Measurements from ENCODE around the gene MED13L. TPM values are rescaled to one million over a fixed set of nuclear protein-coding genes. Genes with fewer than 3 reads are reported as not detected.
"Not testable (repeated sequence)": the region's sequence is repeated elsewhere in the genome, so short reads cannot be mapped to it uniquely, and the experiment has no call there.

Gene MED13L
- polyA plus RNA-seq, 1 donor (not counting 4 experiments of a cell fraction or from before 2014, with no cell fraction given) = 31.7 TPM

- H3K4me2 ChIP-seq (ENCODE audit: control insufficient read depth, extremely low read depth, insufficient read depth, low read depth, low read length) = no peak overlapping the region
- no peak for TF ChIP-seq EZH2 (IDR thresholded peaks at IDR 0.05; ENCODE audit: low read length)
- H4K20me1 ChIP-seq (ENCODE audit: control insufficient read depth, extremely low read depth, insufficient read depth, low read length) = peaks cover 11% of the 10 kb centered on the region
- no peaks in the 10 kb centered on the region for H3K36me3 ChIP-seq (ENCODE audit: control insufficient read depth in 2 of 2, extremely low read depth in 1 of 2, insufficient read depth in 2 of 2, low read length in 2 of 2)
- no peaks in the 10 kb centered on the region for H3K9me3 ChIP-seq (ENCODE audit: control insufficient read depth, low read depth, low read length)
- H3K4me1 ChIP-seq (ENCODE audit: control insufficient read depth, extremely low read depth, insufficient read depth, low read length) = no peaks in the 10 kb centered on the region
- no peak overlapping the region for H3K27ac ChIP-seq (ENCODE audit: control insufficient read depth, insufficient read depth, low read length)
- DNase-seq (ENCODE audit: low read depth, low spot score) = no peak
- no peak overlapping the region for H2AFZ ChIP-seq (ENCODE audit: control insufficient read depth, low read length)
- H3K4me3 ChIP-seq (ENCODE audit: control insufficient read depth in 2 of 3, extremely low read depth in 1 of 3, insufficient read depth in 2 of 3, low read depth in 1 of 3, low read length in 3 of 3) = no peak overlapping the region
- no peaks in the 10 kb centered on the region for H3K27me3 ChIP-seq (ENCODE audit: control insufficient read depth, extremely low read depth, insufficient read depth, low read length)
- no peak overlapping the region for H3K9ac ChIP-seq (ENCODE audit: control insufficient read depth, extremely low read depth, insufficient read depth, low read length)
- H3K9me1 ChIP-seq (ENCODE audit: control insufficient read depth, extremely low read depth, insufficient read depth, low read length) = peaks cover 3% of the 10 kb centered on the region
- H3K79me2 ChIP-seq (ENCODE audit: control insufficient read depth, insufficient read depth, low read length) = peaks cover 98% of the 10 kb centered on the region
- FAIRE-seq = no peak
- dilution Hi-C loops (cut with MboI; ENCODE audit: extremely low pct_ligation_motif_present, low sequenced_read_pairs) = no loop called here
Measured at GRCh38 chr12:116244001-116244400, 33.5 kb downstream of the MED13L start.

- Histone ChIP-seq H2AFZ (ENCODE audit: control insufficient read depth, low read length) (no peak overlapping the region), H3K4me2 (ENCODE audit: control insufficient read depth, extremely low read depth, insufficient read depth, low read depth, low read length) (no peak overlapping the region), H3K79me2 (ENCODE audit: control insufficient read depth, insufficient read depth, low read length) (peaks cover 98% of the 10 kb centered on the region), H3K36me3 (ENCODE audit: control insufficient read depth in 2 of 2, extremely low read depth in 1 of 2, insufficient read depth in 2 of 2, low read length in 2 of 2) (no peaks in the 10 kb centered on the region), H3K9me3 (ENCODE audit: control insufficient read depth, low read depth, low read length) (no peaks in the 10 kb centered on the region), H3K9ac (ENCODE audit: control insufficient read depth, extremely low read depth, insufficient read depth, low read length) (no peak overlapping the region), H4K20me1 (ENCODE audit: control insufficient read depth, extremely low read depth, insufficient read depth, low read length) (peaks cover 11% of the 10 kb centered on the region), H3K4me1 (ENCODE audit: control insufficient read depth, extremely low read depth, insufficient read depth, low read length) (no peaks in the 10 kb centered on the region), H3K4me3 (ENCODE audit: control insufficient read depth in 2 of 3, extremely low read depth in 1 of 3, insufficient read depth in 2 of 3, low read depth in 1 of 3, low read length in 3 of 3) (no peak overlapping the region), H3K27ac (ENCODE audit: control insufficient read depth, insufficient read depth, low read length) (no peak overlapping the region), H3K27me3 (ENCODE audit: control insufficient read depth, extremely low read depth, insufficient read depth, low read length) (no peaks in the 10 kb centered on the region), H3K9me1 (ENCODE audit: control insufficient read depth, extremely low read depth, insufficient read depth, low read length) (peaks cover 3% of the 10 kb centered on the region)
- no peak for FAIRE-seq
- DNase-seq (ENCODE audit: low read depth, low spot score) = no peak
- dilution Hi-C loops (cut with MboI; ENCODE audit: extremely low pct_ligation_motif_present, low sequenced_read_pairs) = no loop called here
- TF ChIP-seq EZH2 (IDR thresholded peaks at IDR 0.05; ENCODE audit: low read length) (no peak), CTCF (optimal IDR thresholded peaks at IDR 0.05 in 1 of 3, IDR thresholded peaks at IDR 0.05 in 1 of 3, conservative IDR thresholded peaks at IDR 0.05 in 1 of 3; ENCODE audit: extremely low read depth in 1 of 3, insufficient read depth in 2 of 3, low read length in 3 of 3) (no peak)
Measured at GRCh38 chr12:116242740-116243139, 34.8 kb downstream of the MED13L start.

GRCh38 chr12:116241157-116241759 lies 36.2 kb downstream of the MED13L start:
- Histone ChIP-seq H3K79me2 (ENCODE audit: control insufficient read depth, insufficient read depth, low read length) (peaks cover 96% of the 10 kb centered on the region), H3K27ac (ENCODE audit: control insufficient read depth, insufficient read depth, low read length) (no peak overlapping the region), H4K20me1 (ENCODE audit: control insufficient read depth, extremely low read depth, insufficient read depth, low read length) (peaks cover 6% of the 10 kb centered on the region), H3K9me1 (ENCODE audit: control insufficient read depth, extremely low read depth, insufficient read depth, low read length) (peaks cover 3% of the 10 kb centered on the region), H3K9me3 (ENCODE audit: control insufficient read depth, low read depth, low read length) (no peaks in the 10 kb centered on the region), H3K4me2 (ENCODE audit: control insufficient read depth, extremely low read depth, insufficient read depth, low read depth, low read length) (peak overlapping the region; percentile 31), H3K4me1 (ENCODE audit: control insufficient read depth, extremely low read depth, insufficient read depth, low read length) (peaks cover 1% of the 10 kb centered on the region), H3K9ac (ENCODE audit: control insufficient read depth, extremely low read depth, insufficient read depth, low read length) (no peak overlapping the region), H3K27me3 (ENCODE audit: control insufficient read depth, extremely low read depth, insufficient read depth, low read length) (no peaks in the 10 kb centered on the region), H2AFZ (ENCODE audit: control insufficient read depth, low read length) (no peak overlapping the region), H3K36me3 (ENCODE audit: control insufficient read depth in 2 of 2, extremely low read depth in 1 of 2, insufficient read depth in 2 of 2, low read length in 2 of 2) (no peaks in the 10 kb centered on the region), H3K4me3 (ENCODE audit: control insufficient read depth in 2 of 3, extremely low read depth in 1 of 3, insufficient read depth in 2 of 3, low read depth in 1 of 3, low read length in 3 of 3) (no peak overlapping the region)
- FAIRE-seq (peak; percentile 43), DNase-seq (ENCODE audit: low read depth, low spot score) (no peak)
- dilution Hi-C loops (cut with MboI; ENCODE audit: extremely low pct_ligation_motif_present, low sequenced_read_pairs) = no loop called here
- no peak for TF ChIP-seq EZH2 (IDR thresholded peaks at IDR 0.05; ENCODE audit: low read length)
- no peak for TF ChIP-seq CTCF (optimal IDR thresholded peaks at IDR 0.05 in 1 of 3, IDR thresholded peaks at IDR 0.05 in 1 of 3, conservative IDR thresholded peaks at IDR 0.05 in 1 of 3; ENCODE audit: extremely low read depth in 1 of 3, insufficient read depth in 2 of 3, low read length in 3 of 3)

- H3K27ac ChIP-seq (ENCODE audit: control insufficient read depth, insufficient read depth, low read length); FAIRE-seq; H3K9ac ChIP-seq (ENCODE audit: control insufficient read depth, extremely low read depth, insufficient read depth, low read length); H3K9me1 ChIP-seq (ENCODE audit: control insufficient read depth, extremely low read depth, insufficient read depth, low read length); DNase-seq (ENCODE audit: low read depth, low spot score); H3K4me1 ChIP-seq (ENCODE audit: control insufficient read depth, extremely low read depth, insufficient read depth, low read length); H3K4me2 ChIP-seq (ENCODE audit: control insufficient read depth, extremely low read depth, insufficient read depth, low read depth, low read length); H3K27me3 ChIP-seq (ENCODE audit: control insufficient read depth, extremely low read depth, insufficient read depth, low read length); H3K4me3 ChIP-seq (ENCODE audit: control insufficient read depth in 2 of 3, extremely low read depth in 1 of 3, insufficient read depth in 2 of 3, low read depth in 1 of 3, low read length in 3 of 3); H4K20me1 ChIP-seq (ENCODE audit: control insufficient read depth, extremely low read depth, insufficient read depth, low read length); dilution Hi-C loops (cut with MboI; ENCODE audit: extremely low pct_ligation_motif_present, low sequenced_read_pairs); H3K36me3 ChIP-seq (ENCODE audit: control insufficient read depth in 2 of 2, extremely low read depth in 1 of 2, insufficient read depth in 2 of 2, low read length in 2 of 2); H3K9me3 ChIP-seq (ENCODE audit: control insufficient read depth, low read depth, low read length); H2AFZ ChIP-seq (ENCODE audit: control insufficient read depth, low read length): not testable (repeated sequence)
- H3K79me2 ChIP-seq (ENCODE audit: control insufficient read depth, insufficient read depth, low read length) = peaks cover 94% of the 10 kb centered on the region
Measured at GRCh38 chr12:116238570-116239119, 38.8 kb downstream of the MED13L start.

Data from keratinocyte (primary cell).